22Rv1 (cell line): ENCODE results near the gene IWS1.

Source experiments
- H3K27ac ChIP-seq: fragments of 450-650 bp; 2 replicates; pipeline ENCODE4 v1.5.1; 2017
- CTCF ChIP-seq: fragments of 450-650 bp; IDR thresholded peaks from 2 replicates; pipeline ENCODE4 v1.5.1; 2017; ENCODE audit warnings: mild to moderate bottlenecking
- ZFX ChIP-seq: fragments of 450-650 bp; IDR thresholded peaks from 2 replicates; pipeline ENCODE4 v1.6.1; 2017; ENCODE audit warnings: antibody characterized with exemption, borderline replicate concordance

Gene IWS1

GRCh38 chr2:127565261-127566138, 39.2 kb upstream of the IWS1 start:
- H3K27ac ChIP-seq, result no peak overlapping the region
- TF ChIP-seq ZFX (no peak), CTCF (no peak)

GRCh38 chr2:127564429-127565260, 38.4 kb upstream of the IWS1 start:
- no peak overlapping the region for H3K27ac ChIP-seq

GRCh38 chr2:127563458-127564428, 37.5 kb upstream of the IWS1 start:
- TF ChIP-seq CTCF, result no peak
- TF ChIP-seq ZFX, result no peak
- H3K27ac ChIP-seq, result no peak overlapping the region

More at GRCh38 chr2:127564429-127565260, 38.4 kb upstream of the IWS1 start:
- TF ChIP-seq CTCF (no peak), ZFX (no peak)

- TF ChIP-seq ZFX (no peak), CTCF (no peak)
- no peak overlapping the region for H3K27ac ChIP-seq
Measured at GRCh38 chr2:127562936-127563335, 36.6 kb upstream of the IWS1 start.

GRCh38 chr2:127561371-127561770, 35.1 kb upstream of the IWS1 start:
- TF ChIP-seq CTCF (no peak), ZFX (no peak)
- H3K27ac ChIP-seq, result no peak overlapping the region

- TF ChIP-seq ZFX (no peak), CTCF (no peak)
Measured at GRCh38 chr2:127560931-127561280, 34.6 kb upstream of the IWS1 start.

More at GRCh38 chr2:127560931-127561280, 34.6 kb upstream of the IWS1 start:
- no peak overlapping the region for H3K27ac ChIP-seq
